Panc1 (cell line): ENCODE results near the gene EHD3.

Experiments
- POLR2AphosphoS5 ChIP-seq: IDR thresholded peaks from 2 replicates; pipeline ENCODE4 v1.6.1; 2012; ENCODE audit warnings: mild to moderate bottlenecking, low read depth, low read length, moderate library complexity
- TF ChIP-seq, protein P1 (sequence below): fragments of 450-650 bp; IDR thresholded peaks from 2 replicates; pipeline ENCODE4 v1.5.1; 2017; ENCODE audit warnings: mild to moderate bottlenecking

DNA sequence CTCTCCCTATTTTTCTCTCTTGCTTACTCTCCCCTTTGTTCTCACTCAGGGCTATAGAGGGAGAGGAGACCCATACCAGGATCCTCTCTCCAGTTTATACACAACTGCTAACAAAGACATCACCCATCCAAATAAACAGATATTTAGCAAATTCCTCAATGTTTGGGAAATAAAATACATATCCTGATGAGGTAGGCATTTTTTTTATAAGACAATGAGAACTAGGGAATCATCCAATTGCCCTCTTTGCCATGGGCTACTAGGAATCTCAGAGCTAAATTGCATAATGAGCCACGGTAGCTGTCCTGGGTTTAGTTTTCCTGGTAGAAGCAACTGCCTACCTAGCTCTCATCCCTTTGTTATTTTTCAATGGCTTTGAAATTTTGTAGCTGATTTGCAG, 43.8 kb upstream of the EHD3 start:
- TF ChIP-seq, protein P1, sequence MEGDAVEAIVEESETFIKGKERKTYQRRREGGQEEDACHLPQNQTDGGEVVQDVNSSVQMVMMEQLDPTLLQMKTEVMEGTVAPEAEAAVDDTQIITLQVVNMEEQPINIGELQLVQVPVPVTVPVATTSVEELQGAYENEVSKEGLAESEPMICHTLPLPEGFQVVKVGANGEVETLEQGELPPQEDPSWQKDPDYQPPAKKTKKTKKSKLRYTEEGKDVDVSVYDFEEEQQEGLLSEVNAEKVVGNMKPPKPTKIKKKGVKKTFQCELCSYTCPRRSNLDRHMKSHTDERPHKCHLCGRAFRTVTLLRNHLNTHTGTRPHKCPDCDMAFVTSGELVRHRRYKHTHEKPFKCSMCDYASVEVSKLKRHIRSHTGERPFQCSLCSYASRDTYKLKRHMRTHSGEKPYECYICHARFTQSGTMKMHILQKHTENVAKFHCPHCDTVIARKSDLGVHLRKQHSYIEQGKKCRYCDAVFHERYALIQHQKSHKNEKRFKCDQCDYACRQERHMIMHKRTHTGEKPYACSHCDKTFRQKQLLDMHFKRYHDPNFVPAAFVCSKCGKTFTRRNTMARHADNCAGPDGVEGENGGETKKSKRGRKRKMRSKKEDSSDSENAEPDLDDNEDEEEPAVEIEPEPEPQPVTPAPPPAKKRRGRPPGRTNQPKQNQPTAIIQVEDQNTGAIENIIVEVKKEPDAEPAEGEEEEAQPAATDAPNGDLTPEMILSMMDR = no peak
- no peak for TF ChIP-seq POLR2AphosphoS5
